Measurements from ENCODE around the gene MAGED1. TPM values are rescaled to one million over a fixed set of nuclear protein-coding genes. Genes with fewer than 3 reads are reported as not detected.

The MAGED1 gene
- total RNA-seq = 10 to 100 TPM; 33.9 to 37.9 TPM

- Mint-ChIP-seq H3K9me3 (no peaks in the 10 kb centered on the region), H3K4me1 (peaks cover 24% of the 10 kb centered on the region), H3K27me3 (no peaks in the 10 kb centered on the region), H3K36me3 (ENCODE audit: low read depth) (peaks cover 7% of the 10 kb centered on the region), H3K4me3 (peak within 1 kb of the TSS; percentile 88), H3K27ac (peak within 1 kb of the TSS; percentile 58)
- POLR2A ChIA-PET = interaction anchor here (0.6 to 1.0 kb wide), 3 partner anchors 91 to 368 kb away, joined by 3 read pairs; partner anchors contain the start of gene GSPT2
- DNase-seq = peak; percentile 74
- CTCF ChIA-PET = interaction anchor here (0.7 kb wide), 1 partner anchor 61 kb away, joined by 3 read pairs; no protein-coding TSS in a partner anchor
These were observed at the start of gene MAGED1 for GRCh38 chrX:51892921-51893745. Gene MAGED1, plus strand, starts transcription at chrX:51893623. Its CDS starts 682 bp downstream, at chrX:51894305.

GRCh38 chrX:51847463-51847862 lies 46.0 kb upstream of the MAGED1 start:
- Mint-ChIP-seq H3K9me3 (peaks cover 3% of the 10 kb centered on the region), H3K4me1 (peaks cover 4% of the 10 kb centered on the region), H3K36me3 (ENCODE audit: low read depth) (peaks cover 14% of the 10 kb centered on the region), H3K27me3 (no peaks in the 10 kb centered on the region), H3K4me3 (no peak overlapping the region), H3K27ac (no peak overlapping the region)
- CTCF ChIA-PET = no interaction called here
- POLR2A ChIA-PET = no interaction called here
- DNase-seq = no peak

- ChIA-PET POLR2A (no interaction called here), CTCF (no interaction called here)
- peaks cover 39% of the 10 kb centered on the region for H3K36me3 Mint-ChIP-seq (ENCODE audit: low read depth)
- no peaks in the 10 kb centered on the region for H3K27me3 Mint-ChIP-seq
- peaks cover 4% of the 10 kb centered on the region for H3K4me1 Mint-ChIP-seq
- DNase-seq = no peak
- H3K27ac Mint-ChIP-seq = no peak overlapping the region
- H3K9me3 Mint-ChIP-seq = peaks cover 8% of the 10 kb centered on the region
- no peak overlapping the region for H3K4me3 Mint-ChIP-seq
These were observed 41.8 kb upstream of the MAGED1 start for GRCh38 chrX:51851507-51852085.

- POLR2A ChIA-PET = no interaction called here
- H3K27ac Mint-ChIP-seq = no peak overlapping the region
- CTCF ChIA-PET = interaction anchor here (0.6 kb wide), 1 partner anchor 9 kb away, joined by 3 read pairs; no protein-coding TSS in a partner anchor
- peaks cover 12% of the 10 kb centered on the region for H3K9me3 Mint-ChIP-seq
- H3K4me3 Mint-ChIP-seq = no peak overlapping the region
- peaks cover 40% of the 10 kb centered on the region for H3K36me3 Mint-ChIP-seq (ENCODE audit: low read depth)
- peaks cover 4% of the 10 kb centered on the region for H3K4me1 Mint-ChIP-seq
- no peak for DNase-seq
- no peaks in the 10 kb centered on the region for H3K27me3 Mint-ChIP-seq
These were observed 41.3 kb upstream of the MAGED1 start for GRCh38 chrX:51852096-51852495.

- DNase-seq = no peak
- Mint-ChIP-seq H3K36me3 (ENCODE audit: low read depth) (peaks cover 42% of the 10 kb centered on the region), H3K27me3 (no peaks in the 10 kb centered on the region), H3K9me3 (peaks cover 15% of the 10 kb centered on the region), H3K27ac (no peak overlapping the region), H3K4me1 (peaks cover 4% of the 10 kb centered on the region), H3K4me3 (no peak overlapping the region)
- CTCF ChIA-PET = interaction anchor here (0.6 kb wide), 1 partner anchor 8 kb away, joined by 3 read pairs; no protein-coding TSS in a partner anchor
- POLR2A ChIA-PET = no interaction called here
These were observed 40.8 kb upstream of the MAGED1 start for GRCh38 chrX:51852621-51853020.

- ChIA-PET POLR2A (no interaction called here), CTCF (no interaction called here)
- no peak for DNase-seq
- no peak overlapping the region for H3K4me3 Mint-ChIP-seq
- peaks cover 42% of the 10 kb centered on the region for H3K36me3 Mint-ChIP-seq (ENCODE audit: low read depth)
- peaks cover 4% of the 10 kb centered on the region for H3K4me1 Mint-ChIP-seq
- H3K27ac Mint-ChIP-seq = no peak overlapping the region
- peaks cover 17% of the 10 kb centered on the region for H3K9me3 Mint-ChIP-seq
- no peaks in the 10 kb centered on the region for H3K27me3 Mint-ChIP-seq
These were observed 40.2 kb upstream of the MAGED1 start for GRCh38 chrX:51853251-51853650.

GRCh38 chrX:51855698-51856097 lies 37.7 kb upstream of the MAGED1 start:
- POLR2A ChIA-PET = no interaction called here
- H3K36me3 Mint-ChIP-seq (ENCODE audit: low read depth) = peaks cover 42% of the 10 kb centered on the region
- H3K4me3 Mint-ChIP-seq = no peak overlapping the region

GRCh38 chrX:51857159-51857733 lies 36.2 kb upstream of the MAGED1 start:
- POLR2A ChIA-PET = no interaction called here
- H3K27me3 Mint-ChIP-seq = no peaks in the 10 kb centered on the region

More at GRCh38 chrX:51855698-51856097, 37.7 kb upstream of the MAGED1 start:
- Mint-ChIP-seq H3K9me3 (peaks cover 20% of the 10 kb centered on the region), H3K27ac (no peak overlapping the region), H3K4me1 (peaks cover 4% of the 10 kb centered on the region), H3K27me3 (no peaks in the 10 kb centered on the region)
- no peak for DNase-seq
- CTCF ChIA-PET = no interaction called here

GRCh38 chrX:51860679-51861078 lies 32.7 kb upstream of the MAGED1 start:
- Mint-ChIP-seq H3K27me3 (no peaks in the 10 kb centered on the region), H3K36me3 (ENCODE audit: low read depth) (peaks cover 24% of the 10 kb centered on the region), H3K27ac (no peak overlapping the region), H3K4me3 (no peak overlapping the region), H3K4me1 (peaks cover 8% of the 10 kb centered on the region), H3K9me3 (peaks cover 20% of the 10 kb centered on the region)
- POLR2A ChIA-PET = no interaction called here
- DNase-seq = no peak
- CTCF ChIA-PET = interaction anchor here (1.3 kb wide), 1 partner anchor 8 kb away, joined by 3 read pairs; no protein-coding TSS in a partner anchor

More at GRCh38 chrX:51857159-51857733, 36.2 kb upstream of the MAGED1 start:
- DNase-seq = no peak
- Mint-ChIP-seq H3K36me3 (ENCODE audit: low read depth) (peaks cover 39% of the 10 kb centered on the region), H3K4me1 (no peaks in the 10 kb centered on the region), H3K9me3 (peaks cover 20% of the 10 kb centered on the region), H3K27ac (no peak overlapping the region), H3K4me3 (no peak overlapping the region)
- CTCF ChIA-PET = no interaction called here

GRCh38 chrX:51862920-51863319 lies 30.5 kb upstream of the MAGED1 start:
- Mint-ChIP-seq H3K36me3 (ENCODE audit: low read depth) (peaks cover 15% of the 10 kb centered on the region), H3K4me3 (no peak overlapping the region), H3K27ac (no peak overlapping the region), H3K27me3 (no peaks in the 10 kb centered on the region), H3K9me3 (peaks cover 12% of the 10 kb centered on the region), H3K4me1 (peaks cover 8% of the 10 kb centered on the region)
- DNase-seq = no peak
- CTCF ChIA-PET = no interaction called here
- POLR2A ChIA-PET = no interaction called here

- Mint-ChIP-seq H3K4me1 (peaks cover 8% of the 10 kb centered on the region), H3K27me3 (no peaks in the 10 kb centered on the region), H3K9me3 (peaks cover 11% of the 10 kb centered on the region), H3K27ac (no peak overlapping the region), H3K36me3 (ENCODE audit: low read depth) (peaks cover 15% of the 10 kb centered on the region), H3K4me3 (no peak overlapping the region)
- ChIA-PET CTCF (no interaction called here), POLR2A (no interaction called here)
- no peak for DNase-seq
These were observed 27.2 kb upstream of the MAGED1 start for GRCh38 chrX:51866210-51866609.

- Mint-ChIP-seq H3K36me3 (ENCODE audit: low read depth) (peaks cover 15% of the 10 kb centered on the region), H3K4me3 (no peak overlapping the region), H3K27me3 (no peaks in the 10 kb centered on the region), H3K27ac (no peak overlapping the region), H3K9me3 (peaks cover 11% of the 10 kb centered on the region), H3K4me1 (peaks cover 8% of the 10 kb centered on the region)
- CTCF ChIA-PET = no interaction called here
- POLR2A ChIA-PET = no interaction called here
- no peak for DNase-seq
These were observed 25.8 kb upstream of the MAGED1 start for GRCh38 chrX:51867626-51868025.

- H3K27ac Mint-ChIP-seq = no peak overlapping the region
- H3K36me3 Mint-ChIP-seq (ENCODE audit: low read depth) = peaks cover 7% of the 10 kb centered on the region
- DNase-seq = no peak
- no peaks in the 10 kb centered on the region for H3K27me3 Mint-ChIP-seq
- POLR2A ChIA-PET = no interaction called here
- H3K4me3 Mint-ChIP-seq = no peak overlapping the region
- H3K9me3 Mint-ChIP-seq = peaks cover 6% of the 10 kb centered on the region
- no peaks in the 10 kb centered on the region for H3K4me1 Mint-ChIP-seq
- CTCF ChIA-PET = no interaction called here
These were observed 23.1 kb upstream of the MAGED1 start for GRCh38 chrX:51870354-51870753.
